ENCODE data around the gene CTNND2.

CTNND2 gene

GRCh38 chr5:11590475-11590874 lies 313.8 kb downstream of the CTNND2 start:
- no peak for DNase-seq

GRCh38 chr5:11588803-11589202 lies 315.4 kb downstream of the CTNND2 start:
- no peak for DNase-seq

GRCh38 chr5:11584017-11584416 lies 320.2 kb downstream of the CTNND2 start:
- DNase-seq, result no peak

GRCh38 chr5:11579351-11579750 lies 324.9 kb downstream of the CTNND2 start:
- DNase-seq, result no peak

GRCh38 chr5:11574787-11575186 lies 329.5 kb downstream of the CTNND2 start:
- no peak for DNase-seq

- no peak for DNase-seq
These were observed 330.9 kb downstream of the CTNND2 start for GRCh38 chr5:11573140-11573992.

GRCh38 chr5:11564706-11565105 lies 339.5 kb downstream of the CTNND2 start:
- no peak for DNase-seq

GRCh38 chr5:11563822-11564221 lies 340.4 kb downstream of the CTNND2 start:
- DNase-seq, result no peak

GRCh38 chr5:11560915-11561697 lies 343.1 kb downstream of the CTNND2 start:
- DNase-seq, result no peak

GRCh38 chr5:11557063-11557462 lies 347.2 kb downstream of the CTNND2 start:
- no peak for DNase-seq

- DNase-seq, result no peak
These were observed 349.1 kb downstream of the CTNND2 start for GRCh38 chr5:11555171-11555570.

GRCh38 chr5:11547730-11548129 lies 356.5 kb downstream of the CTNND2 start:
- DNase-seq, result no peak

GRCh38 chr5:11547140-11547539 lies 357.1 kb downstream of the CTNND2 start:
- DNase-seq, result no peak

- DNase-seq, result no peak
These were observed 364.1 kb downstream of the CTNND2 start for GRCh38 chr5:11540112-11540511.

- DNase-seq, result no peak
These were observed 372.3 kb downstream of the CTNND2 start for GRCh38 chr5:11531811-11532555.

- no peak for DNase-seq
These were observed 375.5 kb downstream of the CTNND2 start for GRCh38 chr5:11528720-11529119.

GRCh38 chr5:11527652-11528349 lies 376.4 kb downstream of the CTNND2 start:
- DNase-seq, result no peak

GRCh38 chr5:11525020-11525419 lies 379.2 kb downstream of the CTNND2 start:
- DNase-seq, result no peak

GRCh38 chr5:11524188-11524587 lies 380.1 kb downstream of the CTNND2 start:
- DNase-seq, result no peak

GRCh38 chr5:11522796-11523195 lies 381.4 kb downstream of the CTNND2 start:
- DNase-seq, result no peak

- DNase-seq, result no peak
These were observed 383.9 kb downstream of the CTNND2 start for GRCh38 chr5:11520241-11520930.

- DNase-seq, result no peak
These were observed 385.0 kb downstream of the CTNND2 start for GRCh38 chr5:11519236-11519635.

Data from stimulated activated CD4-positive, alpha-beta T cell treated with anti-CD3 and anti-CD28 coated beads, Interleukin-2, amount 100 ng/mL, for 24 hours (primary cell).